Measurements from ENCODE around the gene CCDC134. TPM values are rescaled to one million over a fixed set of nuclear protein-coding genes. Genes with fewer than 3 reads are reported as not detected.

CCDC134 gene
- total and polyA plus RNA-seq, 2 of the 13 experiments (the other 11 are each of a cell fraction or from before 2014, with no cell fraction given) = 4.8 to 17.4 TPM

DNA sequence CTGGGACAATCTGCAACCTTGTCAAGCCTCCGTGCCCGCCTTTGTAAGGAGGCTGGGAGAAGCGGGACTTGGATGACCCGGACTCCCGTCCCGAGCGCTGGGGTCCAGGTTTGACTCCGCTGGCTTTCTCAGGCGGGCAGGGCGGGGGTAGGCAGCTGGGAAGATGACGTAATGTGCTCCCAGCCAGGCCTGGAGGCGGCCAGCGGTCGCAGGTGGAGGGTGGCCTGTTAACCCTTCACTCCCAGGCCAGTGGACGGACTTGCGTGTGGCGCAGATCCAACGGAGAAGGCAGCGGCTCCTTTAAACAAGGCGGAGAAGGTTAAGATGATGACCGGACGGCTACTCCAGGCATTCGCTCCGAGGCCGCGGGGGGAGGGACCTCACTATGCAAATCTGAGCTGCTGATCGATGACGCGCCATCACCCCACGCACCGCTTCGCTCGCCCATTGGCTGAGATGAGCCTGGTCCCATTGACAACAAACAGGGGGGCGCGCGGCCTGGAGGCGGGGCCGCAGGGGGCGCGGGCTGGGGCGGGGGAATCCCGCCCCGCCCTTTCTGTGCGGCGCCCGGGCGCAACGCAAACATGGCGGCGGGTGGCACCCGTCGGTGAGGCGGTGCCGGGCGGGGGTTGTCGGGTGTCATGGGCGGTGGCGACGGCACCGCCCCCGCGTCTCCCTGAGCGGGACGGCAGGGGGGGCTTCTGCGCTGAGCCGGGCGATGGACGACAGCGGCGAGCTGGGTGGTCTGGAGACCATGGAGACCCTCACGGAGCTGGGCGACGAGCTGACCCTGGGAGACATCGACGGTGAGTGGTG, 32.3 kb downstream of the CCDC134 start, which contains the start of gene SREBF2 (continued):
- TF ChIP-seq, protein P1, sequence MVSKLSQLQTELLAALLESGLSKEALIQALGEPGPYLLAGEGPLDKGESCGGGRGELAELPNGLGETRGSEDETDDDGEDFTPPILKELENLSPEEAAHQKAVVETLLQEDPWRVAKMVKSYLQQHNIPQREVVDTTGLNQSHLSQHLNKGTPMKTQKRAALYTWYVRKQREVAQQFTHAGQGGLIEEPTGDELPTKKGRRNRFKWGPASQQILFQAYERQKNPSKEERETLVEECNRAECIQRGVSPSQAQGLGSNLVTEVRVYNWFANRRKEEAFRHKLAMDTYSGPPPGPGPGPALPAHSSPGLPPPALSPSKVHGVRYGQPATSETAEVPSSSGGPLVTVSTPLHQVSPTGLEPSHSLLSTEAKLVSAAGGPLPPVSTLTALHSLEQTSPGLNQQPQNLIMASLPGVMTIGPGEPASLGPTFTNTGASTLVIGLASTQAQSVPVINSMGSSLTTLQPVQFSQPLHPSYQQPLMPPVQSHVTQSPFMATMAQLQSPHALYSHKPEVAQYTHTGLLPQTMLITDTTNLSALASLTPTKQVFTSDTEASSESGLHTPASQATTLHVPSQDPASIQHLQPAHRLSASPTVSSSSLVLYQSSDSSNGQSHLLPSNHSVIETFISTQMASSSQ (IDR thresholded peaks at IDR 0.05; ENCODE audit: low read depth) = peak; percentile 31; the same call in 1 of the 2 replicates
- TF ChIP-seq, protein P1 (CRISPR knock-in tag; IDR thresholded peaks at IDR 0.05; ENCODE audit: borderline replicate concordance) = peak; percentile 85; the same call in 1 of the 2 replicates
- TF ChIP-seq ZMAT3 (CRISPR knock-in tag; conservative IDR thresholded peaks at IDR 0.05) (peak; percentile 97), SKI (IDR thresholded peaks at IDR 0.05; ENCODE audit: partially characterized antibody) (peak; percentile 72), ELF3 (CRISPR knock-in tag; IDR thresholded peaks at IDR 0.05) (peak; percentile 49; the same call in 1 of the 2 replicates), KMT2B (CRISPR knock-in tag; IDR thresholded peaks at IDR 0.05) (peak; percentile 65; the same call in 1 of the 2 replicates), PHF8 (CRISPR knock-in tag; IDR thresholded peaks at IDR 0.05) (peak; percentile 63), NCOA2 (CRISPR knock-in tag; IDR thresholded peaks at IDR 0.05) (peak; percentile 68), REPIN1 (CRISPR knock-in tag; IDR thresholded peaks at IDR 0.05; ENCODE audit: borderline replicate concordance, low read depth) (peak; percentile 95), ZNF430 (CRISPR knock-in tag; IDR thresholded peaks at IDR 0.05) (peak; percentile 62; the same call in 1 of the 2 replicates), ZBTB8A (CRISPR knock-in tag; IDR thresholded peaks at IDR 0.05; ENCODE audit: borderline replicate concordance, low read depth) (peak; percentile 9; the same call in 1 of the 2 replicates), PCBP1 (IDR thresholded peaks at IDR 0.05; ENCODE audit: borderline replicate concordance, low read depth, low read length) (peak; percentile 71; the same call in 1 of the 2 replicates), POGZ (CRISPR knock-in tag; IDR thresholded peaks at IDR 0.05) (peak; percentile 75; the same call in 1 of the 2 replicates), ZNF652 (CRISPR knock-in tag; IDR thresholded peaks at IDR 0.05; ENCODE audit: borderline replicate concordance, low read depth) (peak; percentile 100), ZBTB7A (CRISPR knock-in tag; IDR thresholded peaks at IDR 0.05) (0 out of 2 replicates have a peak, but pooled peaks have one; percentile 56), ZSCAN31 (CRISPR knock-in tag; IDR thresholded peaks at IDR 0.05; ENCODE audit: low read depth) (no peak; the same call in 1 of the 2 replicates), SOX5 (CRISPR knock-in tag; IDR thresholded peaks at IDR 0.05; ENCODE audit: borderline replicate concordance) (peak; percentile 20; the same call in 1 of the 2 replicates), NONO (IDR thresholded peaks at IDR 0.05) (no peak), NONO (CRISPR knock-in tag; conservative IDR thresholded peaks at IDR 0.05) (peak; percentile 87), MXI1 (IDR thresholded peaks at IDR 0.05; ENCODE audit: borderline replicate concordance, low read depth, low read length) (peak; percentile 46; the same call in 1 of the 3 replicates), THAP7 (CRISPR knock-in tag; IDR thresholded peaks at IDR 0.05) (peak; percentile 83; the same call in 1 of the 2 replicates)
- TF ChIP-seq, protein P2, sequence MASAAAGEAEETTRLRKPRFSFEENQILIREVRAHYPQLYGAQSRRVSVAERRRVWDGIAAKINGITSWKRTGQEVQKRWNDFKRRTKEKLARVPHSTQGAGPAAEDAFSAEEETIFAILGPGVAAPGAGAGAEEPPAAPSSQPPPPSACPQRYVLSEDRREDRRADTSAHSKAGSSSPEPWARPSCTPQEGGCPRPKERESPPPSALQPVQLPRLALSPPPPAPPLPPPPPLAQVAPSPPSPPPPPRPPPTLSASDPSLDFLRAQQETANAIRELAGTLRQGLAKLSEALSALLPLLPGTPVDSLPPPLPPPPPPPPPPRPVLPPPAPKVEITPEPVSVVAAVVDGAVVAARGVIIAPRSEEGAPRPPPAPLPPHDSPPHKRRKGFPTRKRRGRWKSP (CRISPR knock-in tag; IDR thresholded peaks at IDR 0.05) = peak; percentile 67; the same call in 1 of the 2 replicates
- TF ChIP-seq, protein P3, sequence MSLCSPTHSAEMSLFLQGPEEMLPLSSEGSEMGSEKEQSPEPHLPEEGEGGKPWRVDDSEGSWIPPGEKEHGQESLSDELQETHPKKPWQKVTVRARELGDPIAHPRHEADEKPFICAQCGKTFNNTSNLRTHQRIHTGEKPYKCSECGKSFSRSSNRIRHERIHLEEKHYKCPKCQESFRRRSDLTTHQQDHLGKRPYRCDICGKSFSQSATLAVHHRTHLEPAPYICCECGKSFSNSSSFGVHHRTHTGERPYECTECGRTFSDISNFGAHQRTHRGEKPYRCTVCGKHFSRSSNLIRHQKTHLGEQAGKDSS (CRISPR knock-in tag; IDR thresholded peaks at IDR 0.05; ENCODE audit: borderline replicate concordance, low read depth) = no peak
